Measurements from ENCODE around the gene MINDY1. TPM values are rescaled to one million over a fixed set of nuclear protein-coding genes. Genes with fewer than 3 reads are reported as not detected.
A peak's percentile ranks its signal among the peaks of the same experiment; 100 is the strongest.

The MINDY1 gene
- total and polyA plus RNA-seq, 8 donors = 9.8 to 60.0 (median 28.5) TPM

- DNase-seq = no peak
- H3K36me3 ChIP-seq = peaks cover 37 to 56% (median 50%) of the 10 kb centered on the region in 4 donors
- intact Hi-C loops (cut with DNase I; ENCODE audit: low total_unique reads) = no loop called here
- no peak overlapping the region for H3K4me3 ChIP-seq
- H3K9me3 ChIP-seq = no peaks in the 10 kb centered on the region
- H3K27ac ChIP-seq = peak overlapping the region in 1 of 5 donors; percentile 20
- TF ChIP-seq POLR2AphosphoS5 (IDR thresholded peaks at IDR 0.05) (no peak), CTCF (IDR thresholded peaks at IDR 0.05) (no peak), POLR2A (IDR thresholded peaks at IDR 0.05) (no peak), EP300 (IDR thresholded peaks at IDR 0.05) (no peak)
- H3K27me3 ChIP-seq = no peaks in the 10 kb centered on the region
- H3K4me1 ChIP-seq = peaks cover 13 to 56% (median 42%) of the 10 kb centered on the region in 4 donors
- 72 to 85% (median 78%) methylated on average over 2 of the region's 2 CpGs for WGBS, 5 donors
These were observed 44.8 kb upstream of the MINDY1 start for GRCh38 chr1:151051356-151052009.

- no peaks in the 10 kb centered on the region for H3K27me3 ChIP-seq
- TF ChIP-seq EP300 (IDR thresholded peaks at IDR 0.05) (no peak), CTCF (IDR thresholded peaks at IDR 0.05) (no peak), POLR2A (IDR thresholded peaks at IDR 0.05) (no peak), POLR2AphosphoS5 (IDR thresholded peaks at IDR 0.05) (no peak)
- peaks cover 6 to 43% (median 29%) of the 10 kb centered on the region in 4 donors for H3K4me1 ChIP-seq
- 79 to 86% (median 82%) methylated on average over 2 of the region's 2 CpGs for WGBS, 5 donors
- H3K27ac ChIP-seq = peak overlapping the region in 1 of 5 donors; percentile 6
- no peaks in the 10 kb centered on the region for H3K9me3 ChIP-seq
- H3K4me3 ChIP-seq = no peak overlapping the region
- intact Hi-C loops (cut with DNase I; ENCODE audit: low total_unique reads) = no loop called here
- H3K36me3 ChIP-seq = peaks cover 31 to 47% (median 39%) of the 10 kb centered on the region in 4 donors
- no peak for DNase-seq
These were observed 43.5 kb upstream of the MINDY1 start for GRCh38 chr1:151050051-151050688.

GRCh38 chr1:151049458-151049857 is 42.8 kb upstream of the MINDY1 start:
- Histone ChIP-seq H3K27ac (peak overlapping the region in 1 of 5 donors; percentile 92), H3K36me3 (peaks cover 24 to 40% (median 32%) of the 10 kb centered on the region in 4 donors), H3K4me1 (peaks cover 6 to 37% (median 27%) of the 10 kb centered on the region in 4 donors), H3K4me3 (no peak overlapping the region), H3K27me3 (no peaks in the 10 kb centered on the region), H3K9me3 (no peaks in the 10 kb centered on the region)
- no peak for TF ChIP-seq EP300 (IDR thresholded peaks at IDR 0.05)
- no peak for DNase-seq
- 85 to 91% (median 89%) methylated on average over 5 of the region's 5 CpGs for WGBS, 5 donors
- intact Hi-C loops (cut with DNase I; ENCODE audit: low total_unique reads) = no loop called here

GRCh38 chr1:151048645-151049032 is 41.9 kb upstream of the MINDY1 start:
- intact Hi-C loops (cut with DNase I; ENCODE audit: low total_unique reads) = no loop called here
- no peak for DNase-seq
- Histone ChIP-seq H3K36me3 (peaks cover 16 to 32% (median 23%) of the 10 kb centered on the region in 4 donors), H3K27ac (peak overlapping the region; percentile 55 to 92 (median 92)), H3K4me1 (peaks cover 6 to 37% (median 27%) of the 10 kb centered on the region in 4 donors), H3K4me3 (peak overlapping the region; percentile 69 to 91 (median 80)), H3K27me3 (no peaks in the 10 kb centered on the region), H3K9me3 (no peaks in the 10 kb centered on the region)
- 17 to 36% (median 20%) methylated on average over 1 to 3 of the region's 3 CpGs for WGBS, 5 donors
- peak in 2 of 7 experiments; percentile 34 to 38 for TF ChIP-seq CTCF (IDR thresholded peaks at IDR 0.05)
- TF ChIP-seq POLR2AphosphoS5 (IDR thresholded peaks at IDR 0.05) = no peak
- no peak for TF ChIP-seq EP300 (IDR thresholded peaks at IDR 0.05)
- no peak for TF ChIP-seq POLR2A (IDR thresholded peaks at IDR 0.05)

All from stomach (tissue), 9 donors.